ENCODE data around the gene WDR59.

Gene WDR59

GRCh38 chr16:74825941-74826340 lies 159.0 kb downstream of the WDR59 start:
- no peak overlapping the region for H3K4me3 ChIP-seq (ENCODE audit: low read depth, low read length)
- no peak for DNase-seq (ENCODE audit: low read depth)
- TF ChIP-seq, protein P1, sequence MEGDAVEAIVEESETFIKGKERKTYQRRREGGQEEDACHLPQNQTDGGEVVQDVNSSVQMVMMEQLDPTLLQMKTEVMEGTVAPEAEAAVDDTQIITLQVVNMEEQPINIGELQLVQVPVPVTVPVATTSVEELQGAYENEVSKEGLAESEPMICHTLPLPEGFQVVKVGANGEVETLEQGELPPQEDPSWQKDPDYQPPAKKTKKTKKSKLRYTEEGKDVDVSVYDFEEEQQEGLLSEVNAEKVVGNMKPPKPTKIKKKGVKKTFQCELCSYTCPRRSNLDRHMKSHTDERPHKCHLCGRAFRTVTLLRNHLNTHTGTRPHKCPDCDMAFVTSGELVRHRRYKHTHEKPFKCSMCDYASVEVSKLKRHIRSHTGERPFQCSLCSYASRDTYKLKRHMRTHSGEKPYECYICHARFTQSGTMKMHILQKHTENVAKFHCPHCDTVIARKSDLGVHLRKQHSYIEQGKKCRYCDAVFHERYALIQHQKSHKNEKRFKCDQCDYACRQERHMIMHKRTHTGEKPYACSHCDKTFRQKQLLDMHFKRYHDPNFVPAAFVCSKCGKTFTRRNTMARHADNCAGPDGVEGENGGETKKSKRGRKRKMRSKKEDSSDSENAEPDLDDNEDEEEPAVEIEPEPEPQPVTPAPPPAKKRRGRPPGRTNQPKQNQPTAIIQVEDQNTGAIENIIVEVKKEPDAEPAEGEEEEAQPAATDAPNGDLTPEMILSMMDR (conservative IDR thresholded peaks at IDR 0.05; ENCODE audit: low read depth, low read length): no peak

- no peak for DNase-seq (ENCODE audit: low read depth)
- H3K4me3 ChIP-seq (ENCODE audit: low read depth, low read length): no peak overlapping the region
- TF ChIP-seq, protein P1 (conservative IDR thresholded peaks at IDR 0.05; ENCODE audit: low read depth, low read length): no peak
Observed at GRCh38 chr16:74825016-74825415, 159.9 kb downstream of the WDR59 start.

Data from choroid plexus epithelial cell (primary cell).